ENCODE data around the gene COL13A1. TPM values are rescaled to one million over a fixed set of nuclear protein-coding genes. Genes with fewer than 3 reads are reported as not detected.

COL13A1 gene
- total RNA-seq, 1 donor from 2014 or later: 0.43 TPM

- Mint-ChIP-seq H3K36me3 (ENCODE audit: insufficient read depth) (no peaks in the 10 kb centered on the region), H3K27ac (no peak overlapping the region), H3K27me3 (peaks cover 56% of the 10 kb centered on the region), H3K4me1 (ENCODE audit: low read depth) (peaks cover 16% of the 10 kb centered on the region), H3K9me3 (ENCODE audit: low read depth) (no peaks in the 10 kb centered on the region), H3K4me3 (ENCODE audit: low read depth) (no peak overlapping the region)
- no peak for DNase-seq (ENCODE audit: low spot score, unreplicated experiment)
- TF ChIP-seq CTCF (IDR thresholded peaks at IDR 0.05; ENCODE audit: unreplicated experiment): no peak
Observed at GRCh38 chr10:69831231-69831855, 29.6 kb downstream of the COL13A1 start.

GRCh38 chr10:69835233-69835632 lies 33.5 kb downstream of the COL13A1 start:
- Mint-ChIP-seq H3K4me1 (ENCODE audit: low read depth) (no peaks in the 10 kb centered on the region), H3K27me3 (peaks cover 56% of the 10 kb centered on the region), H3K9me3 (ENCODE audit: low read depth) (no peaks in the 10 kb centered on the region), H3K27ac (no peak overlapping the region), H3K4me3 (ENCODE audit: low read depth) (no peak overlapping the region), H3K36me3 (ENCODE audit: insufficient read depth) (no peaks in the 10 kb centered on the region)
- no peak for DNase-seq (ENCODE audit: low spot score, unreplicated experiment)
- no peak for TF ChIP-seq CTCF (IDR thresholded peaks at IDR 0.05; ENCODE audit: unreplicated experiment)

- Mint-ChIP-seq H3K27me3 (peaks cover 51% of the 10 kb centered on the region), H3K4me3 (ENCODE audit: low read depth) (no peak overlapping the region), H3K9me3 (ENCODE audit: low read depth) (no peaks in the 10 kb centered on the region), H3K36me3 (ENCODE audit: insufficient read depth) (no peaks in the 10 kb centered on the region), H3K27ac (no peak overlapping the region), H3K4me1 (ENCODE audit: low read depth) (no peaks in the 10 kb centered on the region)
- TF ChIP-seq CTCF (IDR thresholded peaks at IDR 0.05; ENCODE audit: unreplicated experiment): no peak
- DNase-seq (ENCODE audit: low spot score, unreplicated experiment): no peak
Observed at GRCh38 chr10:69835875-69836730, 34.4 kb downstream of the COL13A1 start.

- Mint-ChIP-seq H3K36me3 (ENCODE audit: insufficient read depth) (no peaks in the 10 kb centered on the region), H3K4me3 (ENCODE audit: low read depth) (no peak overlapping the region), H3K4me1 (ENCODE audit: low read depth) (no peaks in the 10 kb centered on the region), H3K27ac (no peak overlapping the region), H3K9me3 (ENCODE audit: low read depth) (no peaks in the 10 kb centered on the region), H3K27me3 (peaks cover 51% of the 10 kb centered on the region)
- TF ChIP-seq CTCF (IDR thresholded peaks at IDR 0.05; ENCODE audit: unreplicated experiment): no peak
- DNase-seq (ENCODE audit: low spot score, unreplicated experiment): no peak
Observed at GRCh38 chr10:69836731-69837030, 35.0 kb downstream of the COL13A1 start.

GRCh38 chr10:69837261-69837660 lies 35.6 kb downstream of the COL13A1 start:
- H3K36me3 Mint-ChIP-seq (ENCODE audit: insufficient read depth): no peaks in the 10 kb centered on the region
- no peak overlapping the region for H3K27ac Mint-ChIP-seq
- H3K9me3 Mint-ChIP-seq (ENCODE audit: low read depth): no peaks in the 10 kb centered on the region
- no peaks in the 10 kb centered on the region for H3K4me1 Mint-ChIP-seq (ENCODE audit: low read depth)
- TF ChIP-seq CTCF (IDR thresholded peaks at IDR 0.05; ENCODE audit: unreplicated experiment): no peak
- peaks cover 51% of the 10 kb centered on the region for H3K27me3 Mint-ChIP-seq
- H3K4me3 Mint-ChIP-seq (ENCODE audit: low read depth): no peak overlapping the region
- no peak for DNase-seq (ENCODE audit: low spot score, unreplicated experiment)

Measured in progenitor cell of endocrine pancreas (in vitro differentiated cells).